C4-2B (cell line): ENCODE results near the gene CLC.
"Not testable (repeated sequence)": the region's sequence is repeated elsewhere in the genome, so short reads cannot be mapped to it uniquely, and the experiment has no call there.

ENCODE experiments used
- H3K27ac ChIP-seq: fragments of 450-650 bp; 2 replicates; pipeline ENCODE4 v1.5.1; 2017
- ZFX ChIP-seq: fragments of 450-650 bp; IDR thresholded peaks from 2 replicates; pipeline ENCODE4 v1.6.1; 2017
- TF ChIP-seq, protein P1 (sequence below): fragments of 450-650 bp; conservative IDR thresholded peaks from 2 replicates; pipeline ENCODE4 v1.5.1; 2017; ENCODE audit warnings: mild to moderate bottlenecking

CLC gene

DNA sequence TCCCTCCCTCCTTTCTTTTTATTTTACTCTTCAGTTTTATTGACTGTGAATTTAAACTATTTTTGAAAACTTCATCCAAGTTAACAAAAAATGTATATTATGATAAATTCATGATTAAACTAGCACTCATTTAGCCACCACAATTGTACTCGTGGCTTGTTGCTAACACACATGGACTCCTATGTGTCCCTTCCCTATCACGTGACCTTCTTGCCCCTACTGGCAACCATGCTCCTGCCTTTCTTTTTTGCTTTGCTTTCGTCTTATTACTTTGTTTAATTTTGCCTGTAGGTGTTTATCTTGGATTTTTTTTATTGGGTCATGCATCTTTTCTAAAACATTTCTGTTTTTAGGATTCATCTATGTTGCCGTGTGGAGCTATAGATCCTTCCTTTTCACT lies 8.2 kb downstream of the CLC start:
- H3K27ac ChIP-seq = no peak overlapping the region
- TF ChIP-seq, protein P1, sequence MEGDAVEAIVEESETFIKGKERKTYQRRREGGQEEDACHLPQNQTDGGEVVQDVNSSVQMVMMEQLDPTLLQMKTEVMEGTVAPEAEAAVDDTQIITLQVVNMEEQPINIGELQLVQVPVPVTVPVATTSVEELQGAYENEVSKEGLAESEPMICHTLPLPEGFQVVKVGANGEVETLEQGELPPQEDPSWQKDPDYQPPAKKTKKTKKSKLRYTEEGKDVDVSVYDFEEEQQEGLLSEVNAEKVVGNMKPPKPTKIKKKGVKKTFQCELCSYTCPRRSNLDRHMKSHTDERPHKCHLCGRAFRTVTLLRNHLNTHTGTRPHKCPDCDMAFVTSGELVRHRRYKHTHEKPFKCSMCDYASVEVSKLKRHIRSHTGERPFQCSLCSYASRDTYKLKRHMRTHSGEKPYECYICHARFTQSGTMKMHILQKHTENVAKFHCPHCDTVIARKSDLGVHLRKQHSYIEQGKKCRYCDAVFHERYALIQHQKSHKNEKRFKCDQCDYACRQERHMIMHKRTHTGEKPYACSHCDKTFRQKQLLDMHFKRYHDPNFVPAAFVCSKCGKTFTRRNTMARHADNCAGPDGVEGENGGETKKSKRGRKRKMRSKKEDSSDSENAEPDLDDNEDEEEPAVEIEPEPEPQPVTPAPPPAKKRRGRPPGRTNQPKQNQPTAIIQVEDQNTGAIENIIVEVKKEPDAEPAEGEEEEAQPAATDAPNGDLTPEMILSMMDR = no peak
- no peak for TF ChIP-seq ZFX

- no peak overlapping the region for H3K27ac ChIP-seq
- TF ChIP-seq, protein P1 = no peak
- no peak for TF ChIP-seq ZFX
Measured at GRCh38 chr19:39728040-39728439, 9.8 kb downstream of the CLC start.

DNA sequence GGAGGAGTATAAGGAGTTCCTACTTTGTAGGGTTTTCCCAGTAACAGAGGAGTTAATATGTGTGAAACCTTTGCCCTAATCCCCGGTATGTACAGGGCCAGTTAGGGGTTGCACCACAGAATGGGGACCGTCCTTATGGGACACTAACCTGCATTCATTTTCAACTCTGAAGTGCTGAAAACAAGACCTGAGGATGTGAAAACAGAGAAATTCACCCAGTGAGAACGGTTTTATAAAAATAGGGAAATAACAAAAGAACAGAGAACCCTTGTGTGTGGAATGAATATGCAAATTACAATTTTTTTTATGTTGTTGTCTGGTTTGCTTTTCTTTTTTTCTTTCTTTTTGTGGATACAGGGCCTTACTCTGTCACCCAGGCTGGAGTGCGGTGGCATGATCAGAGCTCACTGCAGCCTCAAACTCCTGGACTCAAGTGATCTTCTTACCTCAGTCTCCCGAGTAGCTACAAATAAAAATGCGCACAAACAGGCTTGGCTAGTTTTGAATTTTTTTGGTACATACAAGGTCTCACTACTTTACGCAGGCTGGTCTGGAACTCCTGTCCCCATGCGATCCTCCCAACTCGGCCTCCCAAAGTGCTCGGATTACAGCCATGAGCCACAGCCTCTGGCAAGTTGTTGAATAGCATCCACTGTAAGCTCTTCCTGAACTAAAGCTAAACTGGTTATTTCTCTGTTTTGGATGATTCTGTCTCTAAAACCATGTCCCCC lies 10.6 kb downstream of the CLC start:
- TF ChIP-seq ZFX = no peak
- TF ChIP-seq, protein P1 = no peak
- no peak overlapping the region for H3K27ac ChIP-seq

DNA sequence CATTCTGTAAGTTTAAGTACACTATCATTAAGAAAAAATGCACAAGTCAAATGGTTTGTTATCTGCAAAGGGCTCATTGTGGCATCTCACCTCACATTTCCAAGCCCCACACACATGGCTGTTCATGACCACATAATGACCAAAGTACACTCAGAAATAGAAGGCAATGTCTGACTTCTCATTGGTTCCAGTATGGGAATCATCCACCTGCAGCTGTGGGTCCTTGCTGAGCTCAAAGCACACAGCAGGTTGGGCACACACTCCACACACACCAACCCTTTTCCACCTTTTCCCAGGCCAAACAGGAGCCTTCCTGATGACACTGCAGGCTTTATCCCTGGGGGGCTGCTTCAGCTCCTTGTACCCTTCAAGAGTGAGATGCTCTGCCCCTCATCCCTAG lies 11.8 kb downstream of the CLC start:
- TF ChIP-seq, protein P1 = no peak
- no peak for TF ChIP-seq ZFX
- H3K27ac ChIP-seq = no peak overlapping the region

DNA sequence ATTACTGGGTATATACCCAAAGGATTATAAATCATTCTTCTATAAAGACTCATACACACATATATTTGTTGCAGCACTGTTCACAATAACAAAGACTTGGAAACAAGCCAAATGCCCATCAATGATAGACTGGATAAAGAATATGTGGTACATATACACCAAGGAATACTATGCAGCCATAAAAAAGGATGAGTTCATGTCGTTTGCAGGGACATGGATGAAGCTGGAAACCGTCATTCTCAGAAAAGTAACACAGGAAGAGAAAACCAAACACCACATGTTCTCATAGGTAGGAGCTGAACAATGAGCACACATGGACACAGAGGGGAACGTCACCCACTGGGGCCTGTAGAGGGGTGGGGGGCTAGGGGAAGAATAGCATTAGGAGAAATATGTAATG lies 17.7 kb downstream of the CLC start:
- not testable (repeated sequence) for H3K27ac ChIP-seq

DNA sequence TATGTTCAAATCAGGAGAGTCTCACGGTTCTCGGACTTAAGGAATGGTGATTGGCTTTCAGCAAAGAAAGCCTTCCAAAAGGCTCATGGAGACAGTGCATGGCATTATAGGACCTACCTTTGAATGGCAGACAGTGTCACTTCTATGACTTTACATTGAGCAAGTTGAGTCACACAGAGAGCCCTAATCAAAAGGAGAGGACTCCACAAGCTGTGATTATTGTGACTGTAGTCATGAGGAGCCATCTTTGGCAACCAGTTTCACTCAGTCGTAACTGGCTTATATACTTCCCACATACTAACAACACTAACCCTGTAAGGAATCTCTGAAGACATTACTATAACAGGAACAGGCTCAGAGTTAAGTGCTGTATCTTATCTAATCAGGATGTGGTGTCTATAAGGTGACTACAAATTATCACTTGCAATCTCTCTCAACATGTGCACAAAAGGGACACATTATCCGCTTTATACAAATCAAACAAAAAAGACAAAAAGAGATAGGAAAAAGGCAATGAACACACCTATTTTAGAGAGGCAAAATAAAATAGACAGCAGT lies 27.4 kb downstream of the CLC start:
- TF ChIP-seq ZFX = no peak
- TF ChIP-seq, protein P1 = no peak
- no peak overlapping the region for H3K27ac ChIP-seq

DNA sequence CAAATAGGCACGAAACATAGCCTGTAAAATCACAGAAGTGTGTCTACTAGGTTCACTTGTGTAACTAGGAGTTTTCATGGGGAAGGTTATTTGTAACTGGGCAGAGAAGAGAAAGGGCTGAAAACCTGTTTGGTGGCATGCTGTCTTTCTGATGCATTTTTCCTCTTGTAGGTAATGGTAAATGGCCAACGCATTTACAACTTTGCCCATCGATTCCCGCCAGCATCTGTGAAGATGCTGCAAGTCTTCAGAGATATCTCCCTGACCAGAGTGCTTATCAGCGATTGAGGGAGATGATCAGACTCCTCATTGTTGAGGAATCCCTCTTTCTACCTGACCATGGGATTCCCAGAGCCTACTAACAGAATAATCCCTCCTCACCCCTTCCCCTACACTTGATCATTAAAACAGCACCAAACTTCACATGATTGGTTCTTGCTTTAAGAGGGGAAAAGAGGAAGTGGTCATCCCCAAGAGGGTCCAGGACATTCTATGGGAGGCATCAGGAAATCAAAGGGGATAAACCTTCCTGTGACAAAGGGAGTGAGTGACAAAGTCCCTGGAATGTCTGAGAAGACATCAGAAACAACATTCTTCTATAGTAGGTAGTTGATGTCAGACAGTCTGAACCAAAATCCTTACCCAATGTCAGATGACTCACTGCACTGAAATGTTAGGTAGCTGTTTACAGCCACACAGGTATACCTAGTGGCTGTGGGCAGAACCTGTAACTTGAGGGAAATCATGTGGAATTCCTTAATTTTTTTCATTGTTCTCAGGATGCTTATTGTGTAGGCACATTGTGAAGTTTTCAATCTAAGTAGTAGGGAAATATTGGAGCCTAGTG lies 28.6 kb downstream of the CLC start:
- TF ChIP-seq ZFX = no peak
- no peak overlapping the region for H3K27ac ChIP-seq

DNA sequence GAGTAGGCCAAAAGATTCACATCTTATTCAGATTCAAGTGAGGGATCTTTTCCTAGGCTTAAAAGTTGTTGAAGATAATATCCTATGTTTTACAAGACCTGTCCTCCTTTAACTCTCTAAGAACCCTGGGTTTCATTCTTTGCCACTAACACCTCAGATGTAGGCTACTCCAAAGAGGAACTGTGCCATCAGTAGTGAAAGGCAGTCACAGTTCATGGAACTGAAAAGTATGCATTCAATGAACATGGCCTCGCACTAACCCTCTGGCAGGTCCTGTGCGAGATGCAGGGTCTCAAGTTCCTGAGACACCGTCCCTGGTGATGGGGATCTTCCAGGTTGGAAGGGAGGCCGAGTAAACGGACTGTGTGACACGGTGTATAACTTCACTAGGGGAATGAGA lies 29.2 kb downstream of the CLC start:
- no peak for TF ChIP-seq ZFX
- TF ChIP-seq, protein P1 = no peak

More for the DNA sequence above, 29.2 kb downstream of the CLC start:
- H3K27ac ChIP-seq = no peak overlapping the region
